DOHH2 (cell line): ENCODE results near the gene POLR3A.

ENCODE experiments used
- H3F3A ChIP-seq: fragments of 200-600 bp; sonication (generic), shearing (Covaris generic); 2 replicates; pipeline ENCODE4 v1.6.0; 2016; ENCODE audit warnings: antibody characterized with exemption, mild to moderate bottlenecking; ENCODE audit not compliant: control insufficient read depth, insufficient read depth
- H3K27ac ChIP-seq: fragments of 200-600 bp; sonication (generic); 2 replicates; pipeline ENCODE4 v1.5.1; 2014; ENCODE audit warnings: low read depth, mild to moderate bottlenecking, low read length, moderate library complexity
- H3K27me3 ChIP-seq: fragments of 200-600 bp; sonication (generic); 2 replicates; pipeline ENCODE4 v1.6.1; 2014; ENCODE audit warnings: mild to moderate bottlenecking, low read length, mixed read lengths; ENCODE audit not compliant: control insufficient read depth
- H3K36me3 ChIP-seq: fragments of 200-600 bp; sonication (generic); 2 replicates; pipeline ENCODE4 v1.6.1; 2014; ENCODE audit warnings: mild to moderate bottlenecking, low read length, moderate library complexity, mixed read lengths; ENCODE audit not compliant: control insufficient read depth
- H3K4me1 ChIP-seq: fragments of 200-600 bp; sonication (generic); 2 replicates; pipeline ENCODE4 v1.6.1; 2014; ENCODE audit warnings: mild to moderate bottlenecking, low read length, mixed read lengths; ENCODE audit not compliant: control insufficient read depth
- H3K4me2 ChIP-seq: fragments of 200-600 bp; sonication (generic); 2 replicates; pipeline ENCODE4 v1.6.0; 2014; ENCODE audit warnings: mild to moderate bottlenecking, low read length, moderate library complexity
- H3K4me3 ChIP-seq: fragments of 200-600 bp; sonication (generic); 2 replicates; pipeline ENCODE4 v1.5.1; 2014; ENCODE audit warnings: mild to moderate bottlenecking, low read length, mixed read lengths
- H3K79me2 ChIP-seq: fragments of 200-600 bp; sonication (generic); 2 replicates; pipeline ENCODE4 v1.6.1; 2014; ENCODE audit warnings: mild to moderate bottlenecking, low read length, mixed read lengths; ENCODE audit not compliant: control insufficient read depth
- H3K9me2 ChIP-seq: fragments of 200-600 bp; sonication (generic); replicated peaks from 2 replicates; pipeline ENCODE4 v1.6.1; 2014; ENCODE audit warnings: mild to moderate bottlenecking, low read length, mixed read lengths; ENCODE audit not compliant: control insufficient read depth
- H3K9me3 ChIP-seq: fragments of 200-600 bp; sonication (generic); 2 replicates; pipeline ENCODE4 v1.6.1; 2014; ENCODE audit warnings: antibody characterized with exemption, low read length, mixed read lengths; ENCODE audit not compliant: control insufficient read depth, insufficient read depth
- H4K20me1 ChIP-seq: fragments of 200-600 bp; sonication (generic); 2 replicates; pipeline ENCODE4 v1.6.0; 2014; ENCODE audit warnings: low read depth, mild to moderate bottlenecking, antibody characterized with exemption, low read length, moderate library complexity; ENCODE audit not compliant: control insufficient read depth, insufficient read depth
- EZH2phosphoT487 ChIP-seq: fragments of 200-600 bp; sonication (generic); IDR thresholded peaks from 2 replicates; pipeline ENCODE4 v1.6.1; 2017; ENCODE audit warnings: borderline replicate concordance, mild to moderate bottlenecking, antibody characterized with exemption, low read length, moderate library complexity, mixed read lengths
- TF ChIP-seq, protein P1 (sequence below): fragments of 200-600 bp; sonication (generic); IDR thresholded peaks from one replicate; pipeline ENCODE4 v1.5.1; 2014; ENCODE audit warnings: antibody characterized with exemption, mild to moderate bottlenecking, low read depth, low read length; ENCODE audit not compliant: poor library complexity, severe bottlenecking

POLR3A gene

DNA sequence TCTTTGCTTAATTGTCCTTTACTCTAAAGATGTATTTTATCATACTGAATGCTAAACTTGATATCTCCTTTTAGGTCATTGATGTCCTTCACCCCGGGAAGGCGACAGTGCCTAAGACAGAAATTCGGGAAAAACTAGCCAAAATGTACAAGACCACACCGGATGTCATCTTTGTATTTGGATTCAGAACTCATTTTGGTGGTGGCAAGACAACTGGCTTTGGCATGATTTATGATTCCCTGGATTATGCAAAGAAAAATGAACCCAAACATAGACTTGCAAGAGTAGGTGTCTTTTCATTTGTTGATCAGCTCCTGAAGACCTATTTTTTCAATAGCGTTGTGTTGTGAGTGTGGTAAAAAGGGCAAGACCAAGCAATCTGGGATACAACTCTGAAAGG, 6.1 kb upstream of the POLR3A start:
- H3K27ac ChIP-seq: no peak overlapping the region
- peak overlapping the region; percentile 83 for H3K4me3 ChIP-seq
- no peaks in the 10 kb centered on the region for H3K27me3 ChIP-seq
- H4K20me1 ChIP-seq: peaks cover 52% of the 10 kb centered on the region
- no peaks in the 10 kb centered on the region for H3K9me2 ChIP-seq
- H3K4me2 ChIP-seq: peak overlapping the region; percentile 72
- peaks cover 36% of the 10 kb centered on the region for H3K4me1 ChIP-seq
- peaks cover 61% of the 10 kb centered on the region for H3K79me2 ChIP-seq
- no peaks in the 10 kb centered on the region for H3K9me3 ChIP-seq
- peaks cover 56% of the 10 kb centered on the region for H3F3A ChIP-seq
- H3K36me3 ChIP-seq: peaks cover 64% of the 10 kb centered on the region
- TF ChIP-seq EZH2phosphoT487: no peak
- TF ChIP-seq, protein P1, sequence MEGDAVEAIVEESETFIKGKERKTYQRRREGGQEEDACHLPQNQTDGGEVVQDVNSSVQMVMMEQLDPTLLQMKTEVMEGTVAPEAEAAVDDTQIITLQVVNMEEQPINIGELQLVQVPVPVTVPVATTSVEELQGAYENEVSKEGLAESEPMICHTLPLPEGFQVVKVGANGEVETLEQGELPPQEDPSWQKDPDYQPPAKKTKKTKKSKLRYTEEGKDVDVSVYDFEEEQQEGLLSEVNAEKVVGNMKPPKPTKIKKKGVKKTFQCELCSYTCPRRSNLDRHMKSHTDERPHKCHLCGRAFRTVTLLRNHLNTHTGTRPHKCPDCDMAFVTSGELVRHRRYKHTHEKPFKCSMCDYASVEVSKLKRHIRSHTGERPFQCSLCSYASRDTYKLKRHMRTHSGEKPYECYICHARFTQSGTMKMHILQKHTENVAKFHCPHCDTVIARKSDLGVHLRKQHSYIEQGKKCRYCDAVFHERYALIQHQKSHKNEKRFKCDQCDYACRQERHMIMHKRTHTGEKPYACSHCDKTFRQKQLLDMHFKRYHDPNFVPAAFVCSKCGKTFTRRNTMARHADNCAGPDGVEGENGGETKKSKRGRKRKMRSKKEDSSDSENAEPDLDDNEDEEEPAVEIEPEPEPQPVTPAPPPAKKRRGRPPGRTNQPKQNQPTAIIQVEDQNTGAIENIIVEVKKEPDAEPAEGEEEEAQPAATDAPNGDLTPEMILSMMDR: no peak

DNA sequence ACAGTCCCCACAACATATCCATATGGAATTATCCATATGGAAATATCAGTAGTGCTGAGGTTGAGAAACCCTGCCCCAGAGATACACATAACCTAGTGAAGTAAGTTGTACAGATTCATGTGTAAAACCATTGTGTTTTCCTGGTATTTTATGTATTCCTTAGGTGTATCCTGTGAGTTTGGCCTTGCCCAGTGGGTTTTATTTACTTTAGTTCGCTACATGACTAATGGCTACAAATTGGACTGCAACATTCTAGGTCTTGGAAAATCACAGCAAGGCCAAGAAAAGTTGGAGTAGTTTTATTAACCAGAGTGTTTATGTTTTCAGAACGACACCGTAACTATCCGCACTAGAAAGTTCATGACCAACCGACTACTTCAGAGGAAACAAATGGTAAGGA, 5.7 kb upstream of the POLR3A start:
- Histone ChIP-seq H3K4me2 (peak overlapping the region; percentile 72), H3F3A (peaks cover 52% of the 10 kb centered on the region), H3K79me2 (peaks cover 61% of the 10 kb centered on the region), H3K9me3 (no peaks in the 10 kb centered on the region), H3K27me3 (no peaks in the 10 kb centered on the region), H3K36me3 (peaks cover 60% of the 10 kb centered on the region), H3K27ac (peak overlapping the region; percentile 55), H3K9me2 (no peaks in the 10 kb centered on the region), H3K4me3 (peak overlapping the region; percentile 83), H3K4me1 (peaks cover 38% of the 10 kb centered on the region), H4K20me1 (peaks cover 50% of the 10 kb centered on the region)
- no peak for TF ChIP-seq EZH2phosphoT487
- TF ChIP-seq, protein P1: no peak

DNA sequence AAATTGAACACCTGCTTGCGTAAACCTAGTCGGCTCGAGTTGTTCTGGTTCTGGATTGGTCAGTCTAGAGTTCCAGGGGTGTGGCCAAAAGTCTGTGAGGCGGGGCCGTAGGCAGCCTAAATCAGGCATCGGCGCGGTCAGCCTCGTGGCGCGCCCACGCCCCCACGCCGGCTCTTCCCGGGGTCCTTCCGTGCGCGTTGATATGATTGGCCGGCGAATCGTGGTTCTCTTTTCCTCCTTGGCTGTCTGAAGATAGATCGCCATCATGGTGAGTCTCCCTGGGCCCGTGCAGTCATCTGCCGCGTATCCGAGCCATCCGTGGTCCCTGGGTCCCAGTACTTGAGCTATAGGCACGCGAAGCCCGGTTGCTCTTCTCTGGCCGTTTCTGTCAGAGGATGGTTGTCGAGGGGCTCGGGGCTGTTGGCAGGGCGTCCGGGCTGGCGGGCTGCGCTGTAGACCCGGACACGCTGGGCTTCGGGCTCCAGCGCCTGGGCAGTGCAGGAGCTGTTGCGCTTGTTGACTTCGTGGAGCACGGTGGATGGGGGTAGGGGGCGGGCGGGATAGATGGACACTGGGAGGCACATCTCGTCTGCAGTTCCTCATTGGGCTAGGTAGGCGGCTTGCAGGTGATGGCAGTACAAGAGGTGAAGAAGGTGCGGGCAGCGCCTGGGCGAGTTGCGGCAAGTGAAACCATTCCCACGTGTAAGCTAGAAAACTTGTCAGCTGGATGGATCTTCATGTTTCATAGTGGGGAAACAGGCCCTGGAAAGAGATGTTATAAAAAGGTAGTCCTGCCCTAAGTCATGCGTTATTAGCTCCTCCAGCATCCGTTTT, 4.5 kb upstream of the POLR3A start, which contains the start of gene RPS24:
Gene RPS24, plus strand, starts transcription at position 227 of the 834 bp plus-strand sequence. Its CDS starts 39 bp downstream, at position 266.
- H3K4me1 ChIP-seq: peaks cover 42% of the 10 kb centered on the region

More for the DNA sequence above, 4.5 kb upstream of the POLR3A start, which contains the start of gene RPS24:
- Histone ChIP-seq H3F3A (peaks cover 44% of the 10 kb centered on the region), H3K4me2 (peak within 1 kb of the TSS; percentile 72), H3K36me3 (peaks cover 53% of the 10 kb centered on the region), H3K79me2 (peaks cover 57% of the 10 kb centered on the region), H4K20me1 (peaks cover 41% of the 10 kb centered on the region), H3K27me3 (no peaks in the 10 kb centered on the region), H3K27ac (peak within 1 kb of the TSS; percentile 55), H3K9me3 (no peaks in the 10 kb centered on the region), H3K4me3 (peak within 1 kb of the TSS; percentile 83), H3K9me2 (no peaks in the 10 kb centered on the region)
- TF ChIP-seq, protein P1: no peak
- TF ChIP-seq EZH2phosphoT487: no peak
